GM18870 (cell line): ENCODE data around the gene LHFPL2.
A peak's percentile ranks its signal among the peaks of the same experiment; 100 is the strongest.

Experiments used
- ATAC-seq: cut with Tn5 transposase; IDR thresholded peaks from one replicate; pipeline ENCODE4 v1.9.1; 2021; ENCODE audit warnings: moderate library complexity; ENCODE audit not compliant: unreplicated experiment

LHFPL2 gene

DNA sequence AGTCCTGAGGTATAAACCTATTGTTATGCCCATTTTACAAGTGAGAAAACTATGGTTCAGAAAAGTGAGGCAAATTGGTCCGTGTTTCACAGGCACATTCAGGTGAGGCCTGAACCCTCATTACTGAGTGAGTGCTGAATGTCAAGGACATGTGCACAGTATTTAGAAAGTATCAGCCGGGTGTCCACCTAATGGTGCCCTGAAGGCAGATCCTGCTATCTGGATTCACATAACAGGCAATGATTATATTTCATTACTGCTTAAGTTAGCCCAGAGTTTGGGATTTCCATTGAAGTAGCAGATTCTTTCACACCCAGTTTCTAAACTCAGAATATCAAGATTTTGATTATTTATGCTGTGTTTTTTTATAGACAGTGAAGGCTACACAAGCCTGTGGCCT, 142.7 kb downstream of the LHFPL2 start:
- no peak for ATAC-seq

DNA sequence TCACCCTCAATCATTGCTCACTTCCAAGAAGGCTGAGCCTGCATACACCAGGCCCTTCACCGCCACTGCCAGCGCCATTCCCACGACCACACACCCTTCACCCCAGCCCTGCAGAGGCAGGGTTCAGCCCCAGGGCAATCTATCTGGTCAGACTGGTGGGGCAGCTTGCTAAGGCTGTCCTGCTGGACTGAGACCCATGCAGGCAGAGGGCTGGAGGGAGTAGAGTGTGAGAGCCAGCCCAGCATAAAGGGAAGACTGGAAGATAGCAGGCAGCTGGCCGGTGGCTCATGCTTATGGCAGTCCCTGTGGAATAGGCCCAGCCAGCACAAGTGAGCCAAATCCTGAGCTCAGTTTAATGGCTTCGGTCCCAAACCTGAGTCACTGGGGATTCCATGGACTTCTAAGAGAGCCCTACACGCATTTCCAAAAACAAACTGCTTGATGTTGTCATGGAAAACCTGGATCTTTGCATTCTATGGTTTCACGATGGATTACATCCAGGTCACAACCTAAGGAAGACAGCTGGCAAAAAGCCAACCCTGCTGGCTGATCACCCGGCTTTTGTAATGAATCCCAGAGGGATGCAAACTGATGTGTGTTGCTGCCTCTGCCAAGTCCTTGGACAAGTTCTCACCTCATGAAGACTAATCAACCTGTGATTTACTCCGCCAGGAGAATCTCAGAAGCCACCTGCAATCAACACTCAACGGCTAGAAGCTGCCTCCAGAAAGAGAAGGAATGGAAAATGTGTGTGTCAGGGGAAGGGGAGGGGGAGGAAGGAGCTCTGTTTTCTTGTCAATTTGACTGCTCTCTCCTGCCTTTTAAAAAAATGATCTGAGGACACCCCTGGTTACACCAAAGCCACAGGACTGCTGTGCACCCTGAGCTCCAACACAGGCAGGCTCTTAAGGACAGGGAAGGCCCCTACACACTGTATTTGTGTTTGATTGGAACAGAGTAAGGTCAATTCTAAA, 143.6 kb downstream of the LHFPL2 start:
- no peak for ATAC-seq

DNA sequence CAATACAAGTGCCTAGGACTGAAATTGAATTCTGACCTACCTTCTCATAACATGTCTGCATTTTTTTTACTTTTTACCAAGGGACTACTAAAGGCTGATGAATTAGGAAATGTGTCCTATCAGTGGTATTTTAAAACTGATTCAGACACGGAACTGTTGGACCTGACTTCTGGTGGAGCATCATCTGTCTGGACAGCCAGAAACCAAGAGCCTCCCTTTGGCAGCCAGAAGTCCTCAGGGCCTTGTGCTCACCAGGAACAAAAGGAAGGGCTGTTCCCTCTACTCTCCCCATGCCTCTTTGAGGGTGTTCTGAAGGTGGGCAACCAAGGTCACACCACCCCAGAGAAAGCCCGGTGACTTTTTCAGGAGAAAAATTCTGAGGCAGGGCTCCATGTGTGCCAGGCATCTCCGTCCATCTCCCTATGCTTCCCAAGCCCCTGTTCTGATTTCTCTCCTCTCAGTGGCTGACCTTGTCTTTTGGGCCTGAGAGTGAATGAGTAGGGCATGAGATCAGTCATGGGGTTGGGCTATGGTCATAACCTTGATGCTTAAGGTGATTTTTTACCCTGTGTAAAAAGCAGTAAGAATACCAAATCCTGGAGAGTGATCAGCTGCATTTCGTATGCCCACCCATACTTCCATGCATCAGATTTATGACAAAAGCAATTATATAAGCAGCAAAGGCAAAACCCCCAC, 144.5 kb downstream of the LHFPL2 start:
- ATAC-seq: no peak

DNA sequence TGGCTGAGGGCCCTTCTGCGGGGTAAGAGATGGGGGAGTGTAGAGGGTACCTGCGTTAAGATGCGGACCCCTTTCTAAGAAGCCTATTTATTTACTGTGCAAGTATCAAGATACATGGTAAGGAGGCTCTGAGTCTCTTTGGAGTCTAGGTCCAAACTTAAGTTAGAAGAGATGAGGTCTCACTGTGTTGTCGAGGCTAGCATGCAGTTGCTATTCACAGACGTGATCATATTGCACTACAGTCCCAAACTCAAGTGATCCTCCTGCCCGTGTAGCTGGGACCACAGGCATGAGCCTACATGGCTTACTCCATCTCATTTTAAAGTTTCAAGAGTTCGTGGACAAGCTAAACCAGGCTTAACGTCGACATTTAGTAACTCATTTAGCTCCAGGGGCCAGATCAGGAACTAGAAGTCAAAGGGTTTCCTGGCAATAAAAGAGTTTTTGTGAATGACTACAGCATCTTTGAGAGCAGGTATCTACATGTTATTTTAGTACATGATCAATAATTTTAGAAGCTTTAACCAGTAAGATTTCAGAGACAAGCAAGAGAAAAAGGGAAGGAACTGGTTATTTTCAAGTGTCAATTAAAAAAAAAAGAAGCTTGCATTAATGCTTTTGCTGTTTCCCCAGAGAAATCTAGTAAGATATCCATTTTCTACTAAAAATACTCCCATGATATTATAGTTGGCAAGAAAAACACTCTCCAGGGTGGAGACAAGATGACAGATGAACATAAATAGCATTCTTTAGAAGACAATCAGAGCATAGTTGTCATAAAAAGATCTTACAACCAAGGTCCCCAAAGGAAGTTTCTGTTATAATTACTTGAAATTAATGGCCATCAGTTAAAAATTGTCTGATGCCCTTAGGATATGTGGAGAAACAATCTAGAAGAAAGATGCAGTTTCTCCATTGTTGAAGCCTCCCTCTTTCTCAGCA, 146.9 kb downstream of the LHFPL2 start:
- no peak for ATAC-seq

DNA sequence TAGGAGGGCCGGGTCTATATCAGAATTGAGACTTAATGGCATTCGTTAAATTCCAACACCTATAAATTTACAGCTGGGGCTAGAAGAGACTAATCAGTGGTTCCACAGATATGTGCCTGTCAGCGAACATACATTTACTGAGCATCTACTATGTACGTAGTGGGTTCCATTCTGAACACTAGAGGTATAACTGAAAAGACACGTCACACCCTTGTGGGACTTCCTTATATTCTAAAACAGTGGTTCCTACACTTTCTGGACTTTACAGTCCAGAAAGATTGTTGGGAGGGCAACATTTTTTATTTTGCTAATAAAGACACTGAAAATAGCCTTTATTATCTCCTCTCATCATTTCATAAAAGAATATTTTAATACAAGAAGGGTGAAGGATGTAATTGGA, 147.7 kb downstream of the LHFPL2 start:
- ATAC-seq: no peak

DNA sequence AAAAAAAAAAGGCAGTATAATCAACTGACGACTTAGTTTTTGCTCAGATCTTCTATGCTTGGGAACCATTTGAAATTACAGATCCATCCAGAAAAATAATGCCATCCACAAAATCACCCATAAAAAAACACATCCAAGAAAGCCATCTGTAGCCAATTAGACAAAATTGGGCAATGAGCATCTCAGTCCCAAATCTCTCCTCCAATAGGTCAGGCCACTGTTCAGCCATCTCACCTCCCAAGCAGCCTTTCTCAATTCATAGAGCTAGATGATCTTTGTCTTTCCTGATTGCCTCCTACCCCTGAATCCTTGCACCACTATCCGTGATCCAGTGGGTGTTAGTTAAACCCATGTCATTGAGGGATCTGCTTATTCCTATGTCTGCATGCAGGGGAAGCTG, 148.5 kb downstream of the LHFPL2 start:
- no peak for ATAC-seq

DNA sequence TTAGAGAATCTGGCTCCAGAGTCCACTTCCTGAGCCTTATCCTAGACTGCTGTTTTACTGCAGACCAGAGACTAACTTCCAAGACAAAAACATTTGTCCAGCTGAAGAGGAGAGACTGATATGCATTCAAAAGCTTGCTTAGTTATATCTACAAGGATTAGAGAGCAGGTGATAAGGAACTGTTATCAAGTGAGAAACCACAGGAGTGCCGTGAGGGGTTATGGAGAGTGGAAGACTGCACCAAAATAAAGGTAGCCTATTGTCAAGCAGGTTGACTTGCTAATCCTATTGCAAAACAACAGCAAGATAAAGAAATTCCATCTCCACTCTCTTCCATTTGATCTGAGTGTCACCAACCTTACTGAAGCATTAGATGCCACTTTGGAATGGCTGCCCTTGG, 149.1 kb downstream of the LHFPL2 start:
- no peak for ATAC-seq

DNA sequence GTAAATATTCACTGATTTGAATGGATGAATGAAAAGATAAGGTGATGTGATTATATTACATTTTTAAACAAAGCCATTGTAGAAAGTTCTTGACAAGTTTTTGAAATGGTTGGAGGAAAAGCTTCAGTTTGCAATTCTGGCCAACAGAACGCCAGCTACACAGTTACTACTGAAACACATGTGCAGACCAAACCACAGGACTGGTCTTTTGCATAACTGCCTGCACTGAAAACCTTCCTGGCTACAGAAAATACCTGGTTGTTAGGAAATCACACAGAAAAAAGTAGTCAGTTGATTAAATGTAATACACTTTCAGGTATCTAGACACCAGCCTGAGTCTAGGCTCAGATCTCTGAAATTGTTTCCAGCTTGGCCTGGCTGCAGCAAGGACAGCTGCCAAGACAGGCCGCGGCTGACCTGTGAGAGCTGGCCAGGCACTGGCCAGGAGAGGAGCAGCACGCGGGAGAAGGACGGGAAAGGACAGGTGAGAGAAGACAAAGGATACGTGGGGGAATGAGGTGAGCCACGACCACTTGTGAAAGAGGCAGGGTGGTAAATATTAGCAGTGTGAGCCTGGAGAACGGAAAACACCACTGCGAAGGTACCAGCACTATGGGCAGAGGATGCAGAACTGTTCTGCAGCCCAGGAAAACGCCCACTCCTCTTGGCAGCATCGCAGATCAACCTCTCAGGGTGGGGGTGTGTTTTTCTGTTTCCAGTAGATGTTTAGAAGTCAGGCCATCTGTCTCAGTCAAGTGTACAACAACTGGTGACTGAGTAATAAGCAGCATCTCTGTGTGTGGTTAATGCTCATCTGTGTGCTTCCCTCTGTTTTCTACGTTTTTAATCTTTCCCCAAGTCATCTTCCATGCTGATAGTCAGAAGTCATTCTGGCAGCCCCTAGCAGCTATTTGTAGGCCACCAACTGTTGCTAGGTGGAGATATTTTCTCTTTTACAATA, 150.7 kb downstream of the LHFPL2 start:
- ATAC-seq: no peak

DNA sequence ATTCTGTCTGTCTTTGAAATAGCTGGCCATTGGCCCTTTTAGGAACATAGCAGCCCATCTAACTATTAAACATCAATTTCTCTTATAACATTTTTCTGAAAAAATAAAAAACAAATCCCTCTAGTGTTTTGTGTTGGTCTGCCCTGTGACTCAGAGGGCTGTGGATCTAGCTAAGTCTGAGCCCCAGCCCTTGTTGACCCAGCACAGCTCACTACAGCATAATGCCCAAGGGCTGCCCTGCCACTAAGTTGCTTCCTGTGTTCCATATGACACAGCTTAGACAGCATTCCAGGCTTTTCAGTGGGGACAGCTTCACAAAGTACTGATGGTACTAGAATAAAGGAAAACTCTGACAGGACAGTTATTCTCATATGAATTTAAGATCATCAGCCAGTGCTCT, 152.2 kb downstream of the LHFPL2 start:
- ATAC-seq: no peak

DNA sequence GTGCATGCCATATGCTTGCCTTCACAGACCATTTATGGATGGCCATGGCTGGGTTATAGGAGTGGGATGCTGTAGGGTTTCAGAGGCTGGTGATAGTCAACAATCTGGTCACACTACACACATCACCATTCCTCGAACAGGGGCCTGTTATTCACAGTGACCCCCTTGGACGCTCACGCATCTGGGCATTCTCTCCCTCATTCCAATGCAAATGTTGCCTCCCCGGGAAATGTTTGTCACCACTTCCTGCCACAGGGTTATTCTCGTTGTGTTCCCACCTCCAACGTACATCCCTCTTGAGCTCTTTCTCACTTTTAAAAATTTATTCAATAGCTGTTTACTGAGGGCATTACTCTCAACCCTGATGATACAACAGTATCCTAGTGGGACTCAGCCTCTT, 152.8 kb downstream of the LHFPL2 start:
- ATAC-seq: no peak

DNA sequence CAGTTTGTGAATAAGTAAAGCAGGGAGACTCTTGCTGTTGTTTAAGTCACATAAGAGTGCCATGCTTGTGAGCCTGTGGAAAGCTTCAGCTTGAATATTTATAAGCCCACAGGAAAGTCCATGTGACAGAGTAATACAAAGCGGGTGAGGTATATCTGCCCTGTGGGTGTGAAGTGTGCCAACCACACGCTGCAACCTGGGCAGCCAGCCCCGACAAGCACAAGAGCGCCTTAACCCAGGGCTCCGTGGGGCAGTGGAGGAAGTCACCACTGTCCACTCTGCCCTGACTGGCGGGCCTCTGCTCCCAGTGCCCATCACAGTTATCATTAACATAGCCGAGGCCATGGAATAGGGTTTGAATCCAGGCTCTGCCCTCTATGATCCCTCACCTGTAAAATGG, 155.9 kb downstream of the LHFPL2 start:
- no peak for ATAC-seq

DNA sequence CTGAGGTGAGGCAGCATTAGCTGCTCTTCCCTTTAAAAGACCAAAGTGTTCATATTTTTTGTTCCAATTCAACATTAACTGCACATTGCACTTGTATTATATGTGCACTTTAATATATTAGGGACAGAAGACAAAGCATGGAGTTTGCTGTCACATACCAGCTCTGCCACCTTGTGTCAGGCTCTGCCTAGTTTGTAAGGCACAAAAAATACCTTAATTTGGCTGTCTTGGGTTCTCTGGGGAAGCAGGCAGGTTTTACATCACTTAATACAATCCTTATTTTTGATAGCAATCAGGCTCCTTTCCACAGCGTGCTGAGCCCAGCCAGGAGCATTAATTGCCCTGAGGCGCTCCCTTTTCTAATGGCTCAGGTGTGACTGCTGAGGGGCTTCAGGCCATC, 156.3 kb downstream of the LHFPL2 start:
- no peak for ATAC-seq

DNA sequence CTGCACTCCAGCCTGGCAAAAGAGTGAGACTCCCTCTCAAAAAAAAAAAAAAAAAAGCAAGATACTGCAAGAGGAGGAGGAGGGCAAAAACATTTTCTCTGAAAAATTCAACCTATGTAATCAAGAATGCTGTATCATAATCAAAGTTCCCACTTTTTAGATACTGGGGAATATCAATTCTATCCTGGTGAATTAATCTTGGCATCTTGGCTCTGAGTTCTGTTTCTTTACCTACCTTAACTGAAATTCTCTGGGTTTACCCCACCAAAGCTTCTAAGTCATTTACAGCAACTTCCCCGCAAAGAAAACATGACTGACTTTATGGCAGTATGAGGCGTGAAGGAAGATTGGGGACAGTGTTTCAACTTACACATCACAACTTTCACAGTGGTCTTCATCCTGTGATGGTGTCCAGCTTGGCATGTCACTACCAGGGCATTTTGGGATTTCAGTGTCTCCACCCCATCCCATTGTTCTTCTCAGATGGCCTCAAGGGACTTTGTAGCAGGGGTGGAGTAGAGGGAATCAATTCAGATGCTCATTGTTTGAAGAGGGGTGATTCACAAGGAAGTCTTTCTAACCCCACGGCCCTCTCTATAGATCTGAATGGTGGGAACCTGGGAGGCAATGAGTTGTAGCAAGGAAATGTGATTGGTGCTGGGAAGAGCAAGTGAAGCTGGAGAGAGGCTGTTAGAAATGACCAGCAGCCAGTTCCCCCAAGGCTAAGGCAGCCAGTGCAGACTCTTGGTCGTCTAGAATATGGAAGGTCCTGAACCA, 157.7 kb downstream of the LHFPL2 start:
- no peak for ATAC-seq

DNA sequence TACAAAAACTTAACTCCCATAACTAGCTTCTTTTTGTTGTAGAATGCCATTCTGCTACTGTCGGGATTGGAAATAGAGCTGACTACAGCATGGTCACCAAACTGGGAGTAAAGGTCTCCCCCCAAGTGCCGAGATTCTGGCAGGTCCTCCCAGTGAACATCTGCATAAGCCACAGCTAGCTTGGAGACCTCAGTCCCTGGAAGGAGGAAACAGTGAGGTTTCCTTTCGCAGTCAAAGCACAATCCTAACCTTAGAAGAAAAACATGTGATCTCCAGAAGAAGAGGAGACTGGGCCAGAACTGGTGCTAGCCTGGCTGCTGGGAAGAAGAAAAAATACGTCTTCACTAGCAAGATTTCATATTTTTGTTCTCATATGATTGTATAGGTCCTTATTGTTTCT, 160.7 kb downstream of the LHFPL2 start:
- ATAC-seq: no peak

DNA sequence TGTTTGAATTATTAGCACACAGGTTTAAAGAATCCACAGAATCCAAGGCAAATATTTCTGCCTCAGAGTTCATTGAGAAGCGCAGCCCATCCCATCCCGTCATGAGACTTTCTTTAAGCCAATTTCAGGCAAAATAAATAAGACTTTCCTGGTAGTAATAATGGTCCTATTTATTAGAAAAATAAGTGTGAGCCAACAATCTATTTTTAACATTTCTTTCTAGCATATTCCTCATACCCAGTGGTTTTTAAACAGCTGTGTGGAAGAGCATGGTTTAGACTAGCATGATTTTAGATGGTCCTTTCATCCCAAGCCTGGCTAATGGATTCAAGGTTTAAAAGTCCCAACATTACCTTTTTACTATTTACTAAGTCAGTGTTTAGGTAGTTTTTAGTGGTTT, 162.4 kb downstream of the LHFPL2 start:
- ATAC-seq: no peak

DNA sequence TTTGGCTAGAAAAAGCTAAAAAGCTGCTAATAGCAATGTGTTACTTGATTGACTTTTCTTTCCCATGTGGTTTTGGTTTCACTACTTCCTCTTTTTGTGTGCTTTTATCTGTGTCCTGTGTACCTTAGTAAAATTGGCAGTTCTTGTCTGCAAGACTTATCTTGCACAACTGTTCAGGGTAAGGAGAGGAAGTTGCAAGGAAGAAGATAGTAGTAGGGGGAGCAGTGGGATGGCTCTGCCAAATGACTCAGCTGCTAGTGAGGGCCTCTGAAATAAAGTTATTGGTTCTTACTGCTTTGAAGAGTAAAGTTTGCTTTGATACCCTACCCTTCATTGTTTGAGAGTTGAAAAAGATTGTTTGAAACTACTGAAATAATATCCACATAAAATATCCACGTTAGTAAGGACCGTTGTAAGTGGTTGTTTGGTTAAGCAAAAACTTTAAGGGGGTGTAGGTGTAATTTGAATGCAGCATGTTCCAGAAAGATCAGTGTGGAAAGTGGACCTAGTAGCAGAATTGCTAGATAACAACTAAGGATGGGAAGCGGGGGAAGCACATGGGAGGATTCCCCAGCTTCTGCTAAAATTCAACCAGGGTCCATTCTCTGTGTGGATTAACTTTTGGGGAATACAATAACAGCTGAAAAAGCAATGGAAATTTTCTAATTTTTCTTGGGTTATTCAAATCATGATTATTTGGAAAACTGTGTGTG, 164.6 kb downstream of the LHFPL2 start:
- peak; percentile 92 for ATAC-seq

DNA sequence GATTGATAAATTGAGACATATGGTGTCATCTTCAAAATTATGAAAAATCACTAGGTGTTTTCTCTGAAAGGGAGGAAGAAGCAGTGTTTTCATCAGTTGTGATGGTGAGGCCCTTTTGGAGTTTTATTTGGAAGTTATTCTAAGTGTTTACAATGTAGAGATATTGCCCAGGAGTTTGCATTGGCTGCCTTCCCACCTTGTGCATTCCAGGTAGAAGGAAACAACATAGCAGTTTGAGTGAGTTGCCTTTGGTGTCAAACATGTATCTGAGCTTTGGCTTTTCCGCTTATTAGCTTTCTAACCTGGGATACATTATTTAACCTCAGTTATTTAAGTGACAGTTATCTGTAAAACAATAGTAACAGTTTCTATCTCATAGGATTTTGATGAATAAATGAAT, 165.6 kb downstream of the LHFPL2 start:
- no peak for ATAC-seq

DNA sequence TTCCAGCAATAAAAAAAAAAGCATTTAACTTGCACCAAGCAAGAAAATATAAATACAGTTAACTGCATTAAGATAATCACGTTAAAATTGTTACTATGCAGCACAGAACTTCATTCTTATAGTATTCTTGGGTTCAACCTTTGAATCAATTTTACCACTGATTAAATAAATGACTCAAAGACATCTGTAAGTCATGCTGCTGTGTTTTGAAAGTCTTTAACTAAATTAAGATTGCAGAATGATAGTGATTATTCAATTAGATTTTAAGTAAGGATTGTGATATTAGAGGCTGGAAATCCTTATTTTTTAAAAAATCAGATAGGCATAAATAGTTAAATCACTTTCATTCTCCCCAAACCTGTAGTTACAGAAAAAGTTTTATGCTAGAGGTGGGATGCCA, 171.8 kb downstream of the LHFPL2 start:
- ATAC-seq: no peak

DNA sequence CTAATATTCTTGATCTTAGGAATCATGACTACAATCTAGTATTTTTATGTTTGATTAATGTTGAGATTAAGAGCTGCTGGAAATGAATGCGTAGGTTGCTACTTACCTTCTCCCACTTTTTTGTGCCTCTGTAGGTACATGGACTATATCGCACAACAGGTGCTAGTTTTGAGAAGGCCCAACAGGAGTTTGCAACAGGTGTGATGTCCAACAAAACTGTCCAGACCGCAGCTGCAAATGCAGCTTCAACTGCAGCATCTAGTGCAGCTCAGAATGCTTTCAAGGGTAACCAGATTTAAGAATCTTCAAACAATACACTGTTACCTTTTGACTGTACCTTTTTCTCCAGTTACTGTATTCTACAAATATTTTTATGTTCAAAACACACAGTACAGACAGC, 173.2 kb downstream of the LHFPL2 start:
- ATAC-seq: no peak
